CD4-positive, alpha-beta T cell (primary cell): ENCODE measurements around the gene CFAP410. TPM values are rescaled to one million over a fixed set of nuclear protein-coding genes. Genes with fewer than 3 reads are reported as not detected.

ENCODE experiments used
- ATAC-seq: fragments of 200-7000 bp; cut with Tn5 transposase; one replicate; pipeline ENCODE4 v1.10.0; 2022; ENCODE audit warnings: mild to moderate bottlenecking; ENCODE audit not compliant: poor library complexity
- CTCF ChIA-PET: fragments of 350-600 bp; sonication (Branson Sonifier 250); formaldehyde crosslinking; loops from one replicate; lab custom pipeline; 2021; ENCODE audit warnings: antibody characterized with exemption, inconsistent platforms; lab: Charles Lee
- POLR2A ChIA-PET: fragments of 350-600 bp; sonication (Branson Sonifier 250); formaldehyde crosslinking; loops from one replicate; lab custom pipeline; 2021; ENCODE audit warnings: antibody characterized with exemption, inconsistent platforms; lab: Charles Lee
- DNase-seq, 14 experiments: peaks; one replicate each; pipeline ENCODE4 v3.0.0-alpha.2; 2013 to 2020; ENCODE audit warnings: mixed read lengths in 2 of 14
- H3K27ac ChIP-seq, 2 donors: one replicate each; pipeline versions ENCODE4 v1.5.1 to v1.7.0; 2013; ENCODE audit warnings: low read length in 2 of 2, low read depth in 1 of 2, mild to moderate bottlenecking in 1 of 2
- H3K27me3 ChIP-seq, 2 experiments: 1 replicate in 1 of 2; 2 replicates in 1 of 2; pipeline versions ENCODE4 v1.6.1 to v1.7.0; 2013; ENCODE audit warnings: low read length in 2 of 2, control low read depth in 1 of 2, mild to moderate bottlenecking in 1 of 2, moderate library complexity in 1 of 2; ENCODE audit not compliant: insufficient read depth in 2 of 2, control insufficient read depth in 1 of 2
- H3K36me3 ChIP-seq: one replicate; pipeline ENCODE4 v1.6.1; 2013; ENCODE audit warnings: low read length, control low read depth; ENCODE audit not compliant: insufficient read depth
- H3K4me1 ChIP-seq: one replicate; pipeline ENCODE4 v1.6.1; 2013; ENCODE audit warnings: low read length, control low read depth; ENCODE audit not compliant: insufficient read depth
- H3K4me3 ChIP-seq: one replicate; pipeline ENCODE4 v1.5.1; 2013; ENCODE audit warnings: mild to moderate bottlenecking, low read length, moderate library complexity
- H3K9me3 ChIP-seq, 2 experiments: 1 replicate in 1 of 2; 2 replicates in 1 of 2; pipeline versions ENCODE4 v1.6.1 to v1.7.0; 2013; ENCODE audit warnings: low read length in 2 of 2, mild to moderate bottlenecking in 2 of 2, control low read depth in 1 of 2, moderate library complexity in 1 of 2; ENCODE audit not compliant: control insufficient read depth in 1 of 2, insufficient read depth in 1 of 2
- H3K27ac Mint-ChIP-seq: one replicate; pipeline ENCODE4 v1.8.0; 2020; ENCODE audit warnings: mixed read lengths
- H3K27me3 Mint-ChIP-seq: one replicate; pipeline ENCODE4 v1.8.0; 2021; ENCODE audit warnings: mixed read lengths
- H3K36me3 Mint-ChIP-seq: one replicate; pipeline ENCODE4 v1.8.0; 2021; ENCODE audit warnings: low read depth, mixed read lengths
- H3K4me1 Mint-ChIP-seq: one replicate; pipeline ENCODE4 v1.8.0; 2021; ENCODE audit warnings: low read depth, mixed read lengths
- H3K4me3 Mint-ChIP-seq: one replicate; pipeline ENCODE4 v1.8.0; 2020; ENCODE audit warnings: mild to moderate bottlenecking, mixed read lengths
- H3K9me3 Mint-ChIP-seq: one replicate; pipeline ENCODE4 v1.8.0; 2020; ENCODE audit warnings: mixed read lengths
- intact Hi-C, 2 experiments: fragments of 100-400 bp; cut with DNase I in 1 of 2; cut with micrococcal nuclease in 1 of 2; formaldehyde crosslinking; loops; one replicate each; pipeline versions ENCODE4 v1.15.1 to v1.9.0; 2023 to 2025; cut with DNase I, micrococcal nuclease
- total RNA-seq, 174 experiments: library from RNA in 2 of 174; stranded (reverse) in 2 of 174; gene quantifications; one replicate each; pipeline ENCODE4 v1.2.3 and lab custom pipeline; 2021 to 2026
- TF ChIP-seq, protein P1 (sequence below): fragments of 200-600 bp; IDR thresholded peaks from one replicate; pipeline ENCODE4 v1.8.0; 2022; ENCODE audit warnings: antibody characterized with exemption, mild to moderate bottlenecking

Gene CFAP410
- total RNA-seq, 2 experiments from 2014 or later = 50.1 to 51.6 TPM

- CTCF ChIA-PET = no interaction called here
- no peaks in the 10 kb centered on the region for H3K9me3 ChIP-seq
- no peak overlapping the region for H3K27ac Mint-ChIP-seq
- no peaks in the 10 kb centered on the region for H3K27me3 Mint-ChIP-seq
- intact Hi-C loops = no loop called here
- H3K4me1 Mint-ChIP-seq = no peaks in the 10 kb centered on the region
- H3K4me3 ChIP-seq = no peak overlapping the region
- ATAC-seq (no peak), DNase-seq (no peak)
- H3K36me3 Mint-ChIP-seq = peaks cover 23% of the 10 kb centered on the region
- no peaks in the 10 kb centered on the region for H3K4me1 ChIP-seq
- H3K4me3 Mint-ChIP-seq = no peak overlapping the region
- no peak overlapping the region for H3K27ac ChIP-seq
- POLR2A ChIA-PET = no interaction called here
- TF ChIP-seq, protein P1, sequence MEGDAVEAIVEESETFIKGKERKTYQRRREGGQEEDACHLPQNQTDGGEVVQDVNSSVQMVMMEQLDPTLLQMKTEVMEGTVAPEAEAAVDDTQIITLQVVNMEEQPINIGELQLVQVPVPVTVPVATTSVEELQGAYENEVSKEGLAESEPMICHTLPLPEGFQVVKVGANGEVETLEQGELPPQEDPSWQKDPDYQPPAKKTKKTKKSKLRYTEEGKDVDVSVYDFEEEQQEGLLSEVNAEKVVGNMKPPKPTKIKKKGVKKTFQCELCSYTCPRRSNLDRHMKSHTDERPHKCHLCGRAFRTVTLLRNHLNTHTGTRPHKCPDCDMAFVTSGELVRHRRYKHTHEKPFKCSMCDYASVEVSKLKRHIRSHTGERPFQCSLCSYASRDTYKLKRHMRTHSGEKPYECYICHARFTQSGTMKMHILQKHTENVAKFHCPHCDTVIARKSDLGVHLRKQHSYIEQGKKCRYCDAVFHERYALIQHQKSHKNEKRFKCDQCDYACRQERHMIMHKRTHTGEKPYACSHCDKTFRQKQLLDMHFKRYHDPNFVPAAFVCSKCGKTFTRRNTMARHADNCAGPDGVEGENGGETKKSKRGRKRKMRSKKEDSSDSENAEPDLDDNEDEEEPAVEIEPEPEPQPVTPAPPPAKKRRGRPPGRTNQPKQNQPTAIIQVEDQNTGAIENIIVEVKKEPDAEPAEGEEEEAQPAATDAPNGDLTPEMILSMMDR = no peak
- H3K36me3 ChIP-seq = peaks cover 71% of the 10 kb centered on the region
- no peaks in the 10 kb centered on the region for H3K27me3 ChIP-seq
- H3K9me3 Mint-ChIP-seq = no peaks in the 10 kb centered on the region
Observed at GRCh38 chr21:44321846-44322450, 17.2 kb downstream of the CFAP410 start.

DNA sequence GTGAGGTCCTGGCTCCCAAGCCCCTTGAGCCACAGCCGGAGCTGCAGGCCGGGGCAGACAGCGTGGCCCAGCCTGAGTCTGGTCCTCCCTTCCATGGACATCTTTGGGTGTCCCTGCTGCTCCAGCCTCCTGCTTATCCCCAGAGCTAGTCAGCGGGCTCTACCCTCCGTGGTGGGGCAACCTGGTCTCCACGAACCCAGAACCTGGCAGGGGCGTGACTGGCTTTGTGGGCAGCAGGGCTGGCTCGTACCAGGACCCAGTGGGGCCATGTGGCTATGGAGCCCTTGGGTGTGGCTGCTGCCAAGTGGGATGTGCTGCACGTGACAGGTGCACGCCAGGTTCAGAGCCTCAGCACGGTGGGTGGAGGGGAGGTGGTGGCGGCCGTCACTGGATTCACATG lies 18.3 kb downstream of the CFAP410 start:
- H3K27ac ChIP-seq = no peak overlapping the region
- H3K9me3 ChIP-seq = no peaks in the 10 kb centered on the region
- intact Hi-C loops = no loop called here
- ChIA-PET POLR2A (no interaction called here), CTCF (no interaction called here)
- no peak overlapping the region for H3K27ac Mint-ChIP-seq
- DNase-seq = no peak
- H3K36me3 ChIP-seq = peaks cover 78% of the 10 kb centered on the region
- no peak overlapping the region for H3K4me3 ChIP-seq
- TF ChIP-seq, protein P1 = no peak
- no peaks in the 10 kb centered on the region for H3K27me3 Mint-ChIP-seq
- no peaks in the 10 kb centered on the region for H3K4me1 ChIP-seq
- no peaks in the 10 kb centered on the region for H3K27me3 ChIP-seq
- H3K4me3 Mint-ChIP-seq = no peak overlapping the region
- no peaks in the 10 kb centered on the region for H3K4me1 Mint-ChIP-seq
- ATAC-seq = no peak
- peaks cover 27% of the 10 kb centered on the region for H3K36me3 Mint-ChIP-seq
- H3K9me3 Mint-ChIP-seq = no peaks in the 10 kb centered on the region

- Mint-ChIP-seq H3K27ac (no peak overlapping the region), H3K27me3 (no peaks in the 10 kb centered on the region), H3K36me3 (peaks cover 27% of the 10 kb centered on the region), H3K4me1 (no peaks in the 10 kb centered on the region), H3K9me3 (no peaks in the 10 kb centered on the region), H3K4me3 (no peak overlapping the region)
- ChIA-PET POLR2A (no interaction called here), CTCF (no interaction called here)
- no peak overlapping the region for H3K27ac ChIP-seq
- ATAC-seq = no peak
- peaks cover 75% of the 10 kb centered on the region for H3K36me3 ChIP-seq
- intact Hi-C loops = no loop called here
- TF ChIP-seq, protein P1 = no peak
- H3K9me3 ChIP-seq = no peaks in the 10 kb centered on the region
- no peak overlapping the region for H3K4me3 ChIP-seq
- H3K4me1 ChIP-seq = no peaks in the 10 kb centered on the region
- no peak for DNase-seq
- no peaks in the 10 kb centered on the region for H3K27me3 ChIP-seq
Observed at GRCh38 chr21:44319407-44320065, 19.7 kb downstream of the CFAP410 start.
